ENCODE results near the gene TRIM65. TPM values are rescaled to one million over a fixed set of nuclear protein-coding genes. Genes with fewer than 3 reads are reported as not detected.

TRIM65 gene
- total and polyA plus RNA-seq, 10 of the 15 experiments (the other 5 are each of a cell fraction or from before 2014, with no cell fraction given): 1.4 to 26.0 (median 10.8) TPM

DNA sequence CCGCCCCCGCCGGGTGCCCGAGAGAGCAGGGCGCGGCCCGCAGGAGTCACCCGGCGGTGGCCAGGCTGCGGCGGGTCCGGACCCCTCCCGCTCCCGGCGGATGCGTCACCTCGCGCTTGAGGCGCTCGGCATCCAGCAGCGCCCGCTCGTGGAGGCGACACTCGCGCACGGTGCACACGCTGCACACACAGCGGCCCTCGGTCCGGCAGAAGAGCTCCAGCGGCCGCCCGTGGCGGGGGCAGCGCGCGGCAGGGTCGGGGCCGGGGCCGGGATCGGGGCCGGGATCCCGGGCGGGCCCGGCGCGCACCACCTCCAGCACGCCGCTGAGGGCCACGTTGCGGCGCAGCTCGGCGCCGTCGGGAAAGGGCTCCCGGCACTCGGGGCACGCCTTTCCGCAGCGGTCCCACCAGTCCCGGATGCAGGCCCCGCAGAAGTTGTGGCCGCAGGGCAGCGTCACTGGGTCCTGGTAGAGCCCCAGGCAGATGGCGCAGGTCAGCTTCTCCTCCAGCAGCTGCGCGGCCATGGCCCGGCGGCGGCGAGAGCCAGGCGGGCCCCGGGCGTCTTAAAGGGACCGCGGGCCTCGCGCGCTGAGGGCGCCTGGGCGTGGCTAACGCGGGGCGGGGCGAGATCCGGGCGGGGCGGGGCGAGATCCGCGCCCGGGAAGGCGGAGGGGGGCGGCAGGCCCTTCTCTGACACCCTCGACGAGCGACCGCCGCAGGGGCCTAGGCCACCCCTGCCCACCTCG, at the start of gene TRIM65 (continued):
- TF ChIP-seq, protein P1, sequence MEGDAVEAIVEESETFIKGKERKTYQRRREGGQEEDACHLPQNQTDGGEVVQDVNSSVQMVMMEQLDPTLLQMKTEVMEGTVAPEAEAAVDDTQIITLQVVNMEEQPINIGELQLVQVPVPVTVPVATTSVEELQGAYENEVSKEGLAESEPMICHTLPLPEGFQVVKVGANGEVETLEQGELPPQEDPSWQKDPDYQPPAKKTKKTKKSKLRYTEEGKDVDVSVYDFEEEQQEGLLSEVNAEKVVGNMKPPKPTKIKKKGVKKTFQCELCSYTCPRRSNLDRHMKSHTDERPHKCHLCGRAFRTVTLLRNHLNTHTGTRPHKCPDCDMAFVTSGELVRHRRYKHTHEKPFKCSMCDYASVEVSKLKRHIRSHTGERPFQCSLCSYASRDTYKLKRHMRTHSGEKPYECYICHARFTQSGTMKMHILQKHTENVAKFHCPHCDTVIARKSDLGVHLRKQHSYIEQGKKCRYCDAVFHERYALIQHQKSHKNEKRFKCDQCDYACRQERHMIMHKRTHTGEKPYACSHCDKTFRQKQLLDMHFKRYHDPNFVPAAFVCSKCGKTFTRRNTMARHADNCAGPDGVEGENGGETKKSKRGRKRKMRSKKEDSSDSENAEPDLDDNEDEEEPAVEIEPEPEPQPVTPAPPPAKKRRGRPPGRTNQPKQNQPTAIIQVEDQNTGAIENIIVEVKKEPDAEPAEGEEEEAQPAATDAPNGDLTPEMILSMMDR (IDR thresholded peaks at IDR 0.05 in 2 of 3, conservative IDR thresholded peaks at IDR 0.05 in 1 of 3; ENCODE audit: control insufficient read depth in 2 of 3, extremely low read depth in 1 of 3, insufficient read depth in 1 of 3, low read depth in 3 of 3, low read length in 3 of 3): peak; percentile 27 to 74 (median 39); a peak in 4 of 6 replicates
- TF ChIP-seq WRNIP1 (IDR thresholded peaks at IDR 0.05; ENCODE audit: borderline replicate concordance, low read depth, low read length) (no peak), TCF12 (IDR thresholded peaks at IDR 0.05; ENCODE audit: low read depth, low read length) (peak; percentile 69; the same call in 1 of the 2 replicates), TARDBP (IDR thresholded peaks at IDR 0.05; ENCODE audit: borderline replicate concordance) (no peak), SRF (IDR thresholded peaks at IDR 0.05; ENCODE audit: low read depth in 2 of 2, low read length in 2 of 2) (no peak), SREBF2 (IDR thresholded peaks at IDR 0.05; ENCODE audit: low read length) (no peak), CHD4 (IDR thresholded peaks at IDR 0.05) (no peak), MTA3 (IDR thresholded peaks at IDR 0.05; ENCODE audit: borderline replicate concordance, low read length) (no peak), POU2F2 (IDR thresholded peaks at IDR 0.05; ENCODE audit: borderline replicate concordance, low read depth, low read length) (peak; percentile 65; the same call in 1 of the 3 replicates), IKZF1 (conservative IDR thresholded peaks at IDR 0.05) (peak; percentile 94), ZNF622 (IDR thresholded peaks at IDR 0.05) (no peak), POLR2A (IDR thresholded peaks at IDR 0.05; ENCODE audit: low read depth, low read length) (peak; percentile 93), EP300 (IDR thresholded peaks at IDR 0.05; ENCODE audit: borderline replicate concordance in 1 of 2, control insufficient read depth in 1 of 2, low read depth in 2 of 2, low read length in 2 of 2) (no peak)
- TF ChIP-seq, protein P2, sequence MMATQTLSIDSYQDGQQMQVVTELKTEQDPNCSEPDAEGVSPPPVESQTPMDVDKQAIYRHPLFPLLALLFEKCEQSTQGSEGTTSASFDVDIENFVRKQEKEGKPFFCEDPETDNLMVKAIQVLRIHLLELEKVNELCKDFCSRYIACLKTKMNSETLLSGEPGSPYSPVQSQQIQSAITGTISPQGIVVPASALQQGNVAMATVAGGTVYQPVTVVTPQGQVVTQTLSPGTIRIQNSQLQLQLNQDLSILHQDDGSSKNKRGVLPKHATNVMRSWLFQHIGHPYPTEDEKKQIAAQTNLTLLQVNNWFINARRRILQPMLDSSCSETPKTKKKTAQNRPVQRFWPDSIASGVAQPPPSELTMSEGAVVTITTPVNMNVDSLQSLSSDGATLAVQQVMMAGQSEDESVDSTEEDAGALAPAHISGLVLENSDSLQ (IDR thresholded peaks at IDR 0.05): no peak
- TF ChIP-seq, protein P3, sequence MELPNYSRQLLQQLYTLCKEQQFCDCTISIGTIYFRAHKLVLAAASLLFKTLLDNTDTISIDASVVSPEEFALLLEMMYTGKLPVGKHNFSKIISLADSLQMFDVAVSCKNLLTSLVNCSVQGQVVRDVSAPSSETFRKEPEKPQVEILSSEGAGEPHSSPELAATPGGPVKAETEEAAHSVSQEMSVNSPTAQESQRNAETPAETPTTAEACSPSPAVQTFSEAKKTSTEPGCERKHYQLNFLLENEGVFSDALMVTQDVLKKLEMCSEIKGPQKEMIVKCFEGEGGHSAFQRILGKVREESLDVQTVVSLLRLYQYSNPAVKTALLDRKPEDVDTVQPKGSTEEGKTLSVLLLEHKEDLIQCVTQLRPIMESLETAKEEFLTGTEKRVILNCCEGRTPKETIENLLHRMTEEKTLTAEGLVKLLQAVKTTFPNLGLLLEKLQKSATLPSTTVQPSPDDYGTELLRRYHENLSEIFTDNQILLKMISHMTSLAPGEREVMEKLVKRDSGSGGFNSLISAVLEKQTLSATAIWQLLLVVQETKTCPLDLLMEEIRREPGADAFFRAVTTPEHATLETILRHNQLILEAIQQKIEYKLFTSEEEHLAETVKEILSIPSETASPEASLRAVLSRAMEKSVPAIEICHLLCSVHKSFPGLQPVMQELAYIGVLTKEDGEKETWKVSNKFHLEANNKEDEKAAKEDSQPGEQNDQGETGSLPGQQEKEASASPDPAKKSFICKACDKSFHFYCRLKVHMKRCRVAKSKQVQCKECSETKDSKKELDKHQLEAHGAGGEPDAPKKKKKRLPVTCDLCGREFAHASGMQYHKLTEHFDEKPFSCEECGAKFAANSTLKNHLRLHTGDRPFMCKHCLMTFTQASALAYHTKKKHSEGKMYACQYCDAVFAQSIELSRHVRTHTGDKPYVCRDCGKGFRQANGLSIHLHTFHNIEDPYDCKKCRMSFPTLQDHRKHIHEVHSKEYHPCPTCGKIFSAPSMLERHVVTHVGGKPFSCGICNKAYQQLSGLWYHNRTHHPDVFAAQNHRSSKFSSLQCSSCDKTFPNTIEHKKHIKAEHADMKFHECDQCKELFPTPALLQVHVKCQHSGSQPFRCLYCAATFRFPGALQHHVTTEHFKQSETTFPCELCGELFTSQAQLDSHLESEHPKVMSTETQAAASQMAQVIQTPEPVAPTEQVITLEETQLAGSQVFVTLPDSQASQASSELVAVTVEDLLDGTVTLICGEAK (IDR thresholded peaks at IDR 0.05; ENCODE audit: borderline replicate concordance): no peak
- TF ChIP-seq, protein P4, sequence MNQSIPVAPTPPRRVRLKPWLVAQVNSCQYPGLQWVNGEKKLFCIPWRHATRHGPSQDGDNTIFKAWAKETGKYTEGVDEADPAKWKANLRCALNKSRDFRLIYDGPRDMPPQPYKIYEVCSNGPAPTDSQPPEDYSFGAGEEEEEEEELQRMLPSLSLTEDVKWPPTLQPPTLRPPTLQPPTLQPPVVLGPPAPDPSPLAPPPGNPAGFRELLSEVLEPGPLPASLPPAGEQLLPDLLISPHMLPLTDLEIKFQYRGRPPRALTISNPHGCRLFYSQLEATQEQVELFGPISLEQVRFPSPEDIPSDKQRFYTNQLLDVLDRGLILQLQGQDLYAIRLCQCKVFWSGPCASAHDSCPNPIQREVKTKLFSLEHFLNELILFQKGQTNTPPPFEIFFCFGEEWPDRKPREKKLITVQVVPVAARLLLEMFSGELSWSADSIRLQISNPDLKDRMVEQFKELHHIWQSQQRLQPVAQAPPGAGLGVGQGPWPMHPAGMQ (IDR thresholded peaks at IDR 0.05; ENCODE audit: borderline replicate concordance): no peak
- TF ChIP-seq, protein P5, sequence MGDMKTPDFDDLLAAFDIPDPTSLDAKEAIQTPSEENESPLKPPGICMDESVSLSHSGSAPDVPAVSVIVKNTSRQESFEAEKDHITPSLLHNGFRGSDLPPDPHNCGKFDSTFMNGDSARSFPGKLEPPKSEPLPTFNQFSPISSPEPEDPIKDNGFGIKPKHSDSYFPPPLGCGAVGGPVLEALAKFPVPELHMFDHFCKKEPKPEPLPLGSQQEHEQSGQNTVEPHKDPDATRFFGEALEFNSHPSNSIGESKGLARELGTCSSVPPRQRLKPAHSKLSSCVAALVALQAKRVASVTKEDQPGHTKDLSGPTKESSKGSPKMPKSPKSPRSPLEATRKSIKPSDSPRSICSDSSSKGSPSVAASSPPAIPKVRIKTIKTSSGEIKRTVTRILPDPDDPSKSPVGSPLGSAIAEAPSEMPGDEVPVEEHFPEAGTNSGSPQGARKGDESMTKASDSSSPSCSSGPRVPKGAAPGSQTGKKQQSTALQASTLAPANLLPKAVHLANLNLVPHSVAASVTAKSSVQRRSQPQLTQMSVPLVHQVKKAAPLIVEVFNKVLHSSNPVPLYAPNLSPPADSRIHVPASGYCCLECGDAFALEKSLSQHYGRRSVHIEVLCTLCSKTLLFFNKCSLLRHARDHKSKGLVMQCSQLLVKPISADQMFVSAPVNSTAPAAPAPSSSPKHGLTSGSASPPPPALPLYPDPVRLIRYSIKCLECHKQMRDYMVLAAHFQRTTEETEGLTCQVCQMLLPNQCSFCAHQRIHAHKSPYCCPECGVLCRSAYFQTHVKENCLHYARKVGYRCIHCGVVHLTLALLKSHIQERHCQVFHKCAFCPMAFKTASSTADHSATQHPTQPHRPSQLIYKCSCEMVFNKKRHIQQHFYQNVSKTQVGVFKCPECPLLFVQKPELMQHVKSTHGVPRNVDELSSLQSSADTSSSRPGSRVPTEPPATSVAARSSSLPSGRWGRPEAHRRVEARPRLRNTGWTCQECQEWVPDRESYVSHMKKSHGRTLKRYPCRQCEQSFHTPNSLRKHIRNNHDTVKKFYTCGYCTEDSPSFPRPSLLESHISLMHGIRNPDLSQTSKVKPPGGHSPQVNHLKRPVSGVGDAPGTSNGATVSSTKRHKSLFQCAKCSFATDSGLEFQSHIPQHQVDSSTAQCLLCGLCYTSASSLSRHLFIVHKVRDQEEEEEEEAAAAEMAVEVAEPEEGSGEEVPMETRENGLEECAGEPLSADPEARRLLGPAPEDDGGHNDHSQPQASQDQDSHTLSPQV (IDR thresholded peaks at IDR 0.05): no peak

Data from GM12878 (cell line).